ENCODE data around the gene OLFML3. TPM values are rescaled to one million over a fixed set of nuclear protein-coding genes. Genes with fewer than 3 reads are reported as not detected.

OLFML3 gene
- total and polyA plus RNA-seq, 2 of the 8 experiments (the other 6 are each of a cell fraction or from before 2014, with no cell fraction given): 56.0 to 72.3 TPM

GRCh38 chr1:113946678-113947387 is 32.4 kb upstream of the OLFML3 start (continued):
- no peak for TF ChIP-seq USF2 (IDR thresholded peaks at IDR 0.05; ENCODE audit: low read length)
- TF ChIP-seq GTF2F1 (IDR thresholded peaks at IDR 0.05; ENCODE audit: borderline replicate concordance, low read depth, low read length): no peak
- no peak for TF ChIP-seq HDAC6 (IDR thresholded peaks at IDR 0.05; ENCODE audit: low read depth, low read length)

Data from H1 (cell line).